HEK293 (cell line): ENCODE data around the gene HOXB7.

ENCODE experiments used
- KLF7 ChIP-seq: fragments of 450-650 bp; formaldehyde crosslinking; IDR thresholded peaks from 2 replicates; pipeline ENCODE4 v1.5.1; 2016; ENCODE audit warnings: missing biosample characterization, missing genetic modification characterization, borderline replicate concordance
- RBAK ChIP-seq: fragments of 450-650 bp; formaldehyde crosslinking; IDR thresholded peaks from 2 replicates; pipeline ENCODE4 v1.5.1; 2016; ENCODE audit warnings: missing biosample characterization, missing genetic modification characterization
- SP2 ChIP-seq: fragments of 450-650 bp; formaldehyde crosslinking; IDR thresholded peaks from 2 replicates; pipeline ENCODE4 v1.5.1; 2016; ENCODE audit warnings: missing biosample characterization, missing genetic modification characterization
- TCF7L2 ChIP-seq: IDR thresholded peaks from 2 replicates; pipeline ENCODE4 v1.6.1; 2011; ENCODE audit warnings: low read depth, mild to moderate bottlenecking, inconsistent platforms, low read length, moderate library complexity, borderline replicate concordance
- ZBTB10 ChIP-seq: fragments of 450-650 bp; formaldehyde crosslinking; IDR thresholded peaks from 2 replicates; pipeline ENCODE4 v1.5.1; 2016; ENCODE audit warnings: missing biosample characterization, missing genetic modification characterization
- ZBTB20 ChIP-seq: fragments of 450-650 bp; formaldehyde crosslinking; IDR thresholded peaks from 2 replicates; pipeline ENCODE4 v1.5.1; 2016; ENCODE audit warnings: missing biosample characterization, missing genetic modification characterization
- ZBTB49 ChIP-seq: fragments of 450-650 bp; formaldehyde crosslinking; IDR thresholded peaks from 2 replicates; pipeline ENCODE4 v1.5.1; 2016; ENCODE audit warnings: missing biosample characterization, missing genetic modification characterization, low read depth
- ZBTB8A ChIP-seq: fragments of 450-650 bp; formaldehyde crosslinking; IDR thresholded peaks from 2 replicates; pipeline ENCODE4 v1.5.1; 2016; ENCODE audit warnings: missing biosample characterization, missing genetic modification characterization
- ZFP41 ChIP-seq: fragments of 450-650 bp; formaldehyde crosslinking; IDR thresholded peaks from 2 replicates; pipeline ENCODE4 v1.5.1; 2016; ENCODE audit warnings: missing biosample characterization, missing genetic modification characterization, borderline replicate concordance
- ZNF174 ChIP-seq: fragments of 450-650 bp; formaldehyde crosslinking; IDR thresholded peaks from 2 replicates; pipeline ENCODE4 v1.5.0; 2017; ENCODE audit warnings: missing biosample characterization, mild to moderate bottlenecking, missing genetic modification characterization
- ZNF239 ChIP-seq: fragments of 450-650 bp; formaldehyde crosslinking; IDR thresholded peaks from 2 replicates; pipeline ENCODE4 v1.5.1; 2016; ENCODE audit warnings: missing biosample characterization, missing genetic modification characterization
- ZNF248 ChIP-seq: fragments of 450-650 bp; formaldehyde crosslinking; IDR thresholded peaks from 2 replicates; pipeline ENCODE4 v1.5.1; 2017; ENCODE audit warnings: missing biosample characterization, missing genetic modification characterization
- ZNF354C ChIP-seq: fragments of 450-650 bp; formaldehyde crosslinking; IDR thresholded peaks from 2 replicates; pipeline ENCODE4 v1.5.1; 2016; ENCODE audit warnings: missing biosample characterization, missing genetic modification characterization, low read depth, borderline replicate concordance
- ZNF416 ChIP-seq: fragments of 450-650 bp; formaldehyde crosslinking; IDR thresholded peaks from 2 replicates; pipeline ENCODE4 v1.5.1; 2016; ENCODE audit warnings: missing biosample characterization, missing genetic modification characterization
- ZNF48 ChIP-seq: fragments of 450-650 bp; formaldehyde crosslinking; IDR thresholded peaks from 2 replicates; pipeline ENCODE4 v1.5.1; 2016; ENCODE audit warnings: missing biosample characterization, missing genetic modification characterization
- ZNF555 ChIP-seq: fragments of 450-650 bp; formaldehyde crosslinking; conservative IDR thresholded peaks from 2 replicates; pipeline ENCODE4 v1.5.1; 2017; ENCODE audit warnings: missing biosample characterization, mild to moderate bottlenecking, missing genetic modification characterization, inconsistent platforms
- ZNF558 ChIP-seq: fragments of 450-650 bp; formaldehyde crosslinking; IDR thresholded peaks from 2 replicates; pipeline ENCODE4 v1.5.1; 2016; ENCODE audit warnings: missing biosample characterization, missing genetic modification characterization
- ZNF560 ChIP-seq: fragments of 450-650 bp; formaldehyde crosslinking; IDR thresholded peaks from 2 replicates; pipeline ENCODE4 v1.5.1; 2017; ENCODE audit warnings: missing biosample characterization, missing genetic modification characterization, borderline replicate concordance
- ZNF571 ChIP-seq: fragments of 450-650 bp; formaldehyde crosslinking; IDR thresholded peaks from 2 replicates; pipeline ENCODE4 v1.5.0; 2017; ENCODE audit warnings: missing biosample characterization, missing genetic modification characterization
- ZNF600 ChIP-seq: fragments of 450-650 bp; formaldehyde crosslinking; IDR thresholded peaks from 2 replicates; pipeline ENCODE4 v1.5.1; 2016; ENCODE audit warnings: missing biosample characterization, missing genetic modification characterization
- ZNF692 ChIP-seq: fragments of 450-650 bp; formaldehyde crosslinking; IDR thresholded peaks from 2 replicates; pipeline ENCODE4 v1.5.1; 2016; ENCODE audit warnings: missing biosample characterization, missing genetic modification characterization
- ZNF776 ChIP-seq: fragments of 450-650 bp; formaldehyde crosslinking; IDR thresholded peaks from 2 replicates; pipeline ENCODE4 v1.5.0; 2017; ENCODE audit warnings: missing biosample characterization, missing genetic modification characterization, borderline replicate concordance
- ZNF791 ChIP-seq: fragments of 450-650 bp; formaldehyde crosslinking; IDR thresholded peaks from 2 replicates; pipeline ENCODE4 v1.5.1; 2016; ENCODE audit warnings: missing biosample characterization, missing genetic modification characterization
- TF ChIP-seq, protein P1 (sequence below): fragments of 450-650 bp; formaldehyde crosslinking; IDR thresholded peaks from 2 replicates; pipeline ENCODE4 v1.5.0; 2017; ENCODE audit warnings: missing biosample characterization, missing genetic modification characterization, borderline replicate concordance
- TF ChIP-seq, protein P2 (sequence below): fragments of 450-650 bp; formaldehyde crosslinking; IDR thresholded peaks from 2 replicates; pipeline ENCODE4 v1.5.1; 2017; ENCODE audit warnings: missing biosample characterization, missing genetic modification characterization
- TF ChIP-seq, protein P3 (sequence below): fragments of 450-650 bp; formaldehyde crosslinking; IDR thresholded peaks from 2 replicates; pipeline ENCODE4 v1.5.1; 2016; ENCODE audit warnings: missing biosample characterization, missing genetic modification characterization

HOXB7 gene

DNA sequence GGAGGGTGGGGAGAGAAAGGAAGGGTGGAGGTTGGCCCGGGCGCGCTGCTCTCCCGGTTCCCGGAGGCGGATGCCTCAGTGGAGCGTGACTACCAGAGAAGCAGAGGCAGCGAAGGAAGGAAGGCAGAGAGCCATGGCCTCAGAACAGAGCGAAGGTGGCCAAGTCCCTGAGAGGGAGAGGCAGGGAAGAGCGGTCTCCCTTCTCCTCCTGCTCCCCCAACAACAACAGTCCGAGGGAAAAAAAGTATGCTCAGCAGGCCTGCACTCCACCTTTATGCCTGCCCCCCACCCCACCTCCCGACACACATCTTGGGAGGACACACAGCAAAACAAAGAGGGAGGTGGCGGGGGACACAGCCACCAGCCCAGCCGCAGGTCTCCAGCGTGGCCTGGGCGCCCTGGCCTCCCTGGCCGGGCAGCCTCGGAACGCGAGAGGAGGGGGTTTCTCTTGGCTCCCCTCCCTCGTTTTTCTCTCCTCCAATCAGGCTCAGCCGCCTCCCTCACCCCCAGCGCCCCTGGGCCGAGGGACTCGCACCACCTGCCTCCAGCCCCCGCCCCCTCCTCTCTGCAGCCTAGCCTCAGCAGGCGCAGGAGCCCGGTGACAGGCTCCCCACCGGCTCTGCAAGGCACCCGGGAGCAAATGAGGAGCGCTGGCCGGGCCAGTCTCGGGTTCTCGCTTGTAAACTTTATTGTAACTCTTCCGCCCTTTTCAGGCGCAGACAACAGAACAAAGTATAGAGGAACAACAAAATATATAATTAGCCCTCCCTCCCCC is 1.1 kb upstream of the HOXB7 start (continued):
- TF ChIP-seq, protein P1, sequence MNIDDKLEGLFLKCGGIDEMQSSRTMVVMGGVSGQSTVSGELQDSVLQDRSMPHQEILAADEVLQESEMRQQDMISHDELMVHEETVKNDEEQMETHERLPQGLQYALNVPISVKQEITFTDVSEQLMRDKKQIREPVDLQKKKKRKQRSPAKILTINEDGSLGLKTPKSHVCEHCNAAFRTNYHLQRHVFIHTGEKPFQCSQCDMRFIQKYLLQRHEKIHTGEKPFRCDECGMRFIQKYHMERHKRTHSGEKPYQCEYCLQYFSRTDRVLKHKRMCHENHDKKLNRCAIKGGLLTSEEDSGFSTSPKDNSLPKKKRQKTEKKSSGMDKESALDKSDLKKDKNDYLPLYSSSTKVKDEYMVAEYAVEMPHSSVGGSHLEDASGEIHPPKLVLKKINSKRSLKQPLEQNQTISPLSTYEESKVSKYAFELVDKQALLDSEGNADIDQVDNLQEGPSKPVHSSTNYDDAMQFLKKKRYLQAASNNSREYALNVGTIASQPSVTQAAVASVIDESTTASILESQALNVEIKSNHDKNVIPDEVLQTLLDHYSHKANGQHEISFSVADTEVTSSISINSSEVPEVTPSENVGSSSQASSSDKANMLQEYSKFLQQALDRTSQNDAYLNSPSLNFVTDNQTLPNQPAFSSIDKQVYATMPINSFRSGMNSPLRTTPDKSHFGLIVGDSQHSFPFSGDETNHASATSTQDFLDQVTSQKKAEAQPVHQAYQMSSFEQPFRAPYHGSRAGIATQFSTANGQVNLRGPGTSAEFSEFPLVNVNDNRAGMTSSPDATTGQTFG (tag by site-specific recombination): no peak
- TF ChIP-seq ZNF555 (tag by site-specific recombination) (no peak), ZNF692 (peak; percentile 34; the same call in 1 of the 2 replicates), ZNF571 (no peak), ZBTB8A (tag by site-specific recombination) (peak; percentile 100), ZFP41 (tag by site-specific recombination) (no peak), ZNF560 (no peak), SP2 (tag by site-specific recombination) (peak; percentile 83), ZNF174 (tag by site-specific recombination) (no peak), ZNF416 (tag by site-specific recombination) (no peak), ZNF239 (tag by site-specific recombination) (no peak), ZNF354C (tag by site-specific recombination) (no peak), KLF7 (0 out of 2 replicates have a peak, but pooled peaks have one; percentile 15), ZNF558 (tag by site-specific recombination) (no peak), RBAK (tag by site-specific recombination) (no peak), ZNF776 (tag by site-specific recombination) (no peak), ZNF600 (tag by site-specific recombination) (peak; percentile 90), ZNF791 (tag by site-specific recombination) (no peak), TCF7L2 (no peak), ZNF48 (tag by site-specific recombination) (no peak), ZBTB20 (peak; percentile 93; the same call in 1 of the 2 replicates), ZNF248 (tag by site-specific recombination) (no peak), ZBTB10 (tag by site-specific recombination) (peak; percentile 88), ZBTB49 (tag by site-specific recombination) (no peak)
- TF ChIP-seq, protein P2, sequence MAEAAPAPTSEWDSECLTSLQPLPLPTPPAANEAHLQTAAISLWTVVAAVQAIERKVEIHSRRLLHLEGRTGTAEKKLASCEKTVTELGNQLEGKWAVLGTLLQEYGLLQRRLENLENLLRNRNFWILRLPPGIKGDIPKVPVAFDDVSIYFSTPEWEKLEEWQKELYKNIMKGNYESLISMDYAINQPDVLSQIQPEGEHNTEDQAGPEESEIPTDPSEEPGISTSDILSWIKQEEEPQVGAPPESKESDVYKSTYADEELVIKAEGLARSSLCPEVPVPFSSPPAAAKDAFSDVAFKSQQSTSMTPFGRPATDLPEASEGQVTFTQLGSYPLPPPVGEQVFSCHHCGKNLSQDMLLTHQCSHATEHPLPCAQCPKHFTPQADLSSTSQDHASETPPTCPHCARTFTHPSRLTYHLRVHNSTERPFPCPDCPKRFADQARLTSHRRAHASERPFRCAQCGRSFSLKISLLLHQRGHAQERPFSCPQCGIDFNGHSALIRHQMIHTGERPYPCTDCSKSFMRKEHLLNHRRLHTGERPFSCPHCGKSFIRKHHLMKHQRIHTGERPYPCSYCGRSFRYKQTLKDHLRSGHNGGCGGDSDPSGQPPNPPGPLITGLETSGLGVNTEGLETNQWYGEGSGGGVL (tag by site-specific recombination): peak; percentile 89
- TF ChIP-seq, protein P3, sequence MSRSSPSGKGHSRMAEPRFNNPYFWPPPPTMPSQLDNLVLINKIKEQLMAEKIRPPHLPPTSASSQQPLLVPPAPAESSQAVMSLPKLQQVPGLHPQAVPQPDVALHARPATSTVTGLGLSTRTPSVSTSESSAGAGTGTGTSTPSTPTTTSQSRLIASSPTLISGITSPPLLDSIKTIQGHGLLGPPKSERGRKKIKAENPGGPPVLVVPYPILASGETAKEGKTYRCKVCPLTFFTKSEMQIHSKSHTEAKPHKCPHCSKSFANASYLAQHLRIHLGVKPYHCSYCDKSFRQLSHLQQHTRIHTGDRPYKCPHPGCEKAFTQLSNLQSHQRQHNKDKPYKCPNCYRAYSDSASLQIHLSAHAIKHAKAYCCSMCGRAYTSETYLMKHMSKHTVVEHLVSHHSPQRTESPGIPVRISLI (tag by site-specific recombination): 0 out of 2 replicates have a peak, but pooled peaks have one; percentile 45
